Activated T-cell treated with anti-CD3 and anti-CD28 coated beads, Interleukin-2, amount 50 U/mL, for 72 hours (primary cell): ENCODE data around the gene NEURL4. TPM values are rescaled to one million over a fixed set of nuclear protein-coding genes. Genes with fewer than 3 reads are reported as not detected.

Experiments
- ATAC-seq, 2 donors: fragments of 150-1000 bp; cut with Tn5 transposase; replicated peaks in 1 of 2; 2 replicates each; pipeline ENCODE4 v1.10.0; 2021; ENCODE audit warnings: moderate library complexity in 2 of 2, mild to moderate bottlenecking in 1 of 2
- DNase-seq, 2 donors: peaks; one replicate each; pipeline ENCODE4 v3.0.0; 2021 to 2022; ENCODE audit warnings: mixed read lengths in 1 of 2
- H3K27ac Mint-ChIP-seq: one replicate; pipeline ENCODE4 v1.8.0; 2022; ENCODE audit warnings: mild to moderate bottlenecking, moderate library complexity, mixed read lengths
- H3K27me3 Mint-ChIP-seq: one replicate; pipeline ENCODE4 v1.8.0; 2022; ENCODE audit warnings: low read depth, mixed read lengths
- H3K36me3 Mint-ChIP-seq, 2 donors: one replicate each; pipeline ENCODE4 v1.8.0; 2022; ENCODE audit warnings: mixed read lengths in 2 of 2, mild to moderate bottlenecking in 1 of 2; ENCODE audit not compliant: insufficient read depth in 2 of 2
- H3K4me1 Mint-ChIP-seq: one replicate; pipeline ENCODE4 v1.8.0; 2022; ENCODE audit warnings: low read depth, mixed read lengths
- H3K4me3 Mint-ChIP-seq, 2 donors: one replicate each; pipeline ENCODE4 v1.8.0; 2022; ENCODE audit warnings: mild to moderate bottlenecking in 2 of 2, mixed read lengths in 2 of 2, moderate library complexity in 2 of 2
- H3K9me3 Mint-ChIP-seq, 2 donors: one replicate each; pipeline ENCODE4 v1.8.0; 2022; ENCODE audit warnings: mixed read lengths in 2 of 2
- total RNA-seq, 2 donors: library from RNA; stranded (reverse); gene quantifications; one replicate each; pipeline ENCODE4 v1.2.3, GENCODE V29; 2022

The NEURL4 gene
- total RNA-seq, 2 donors from 2014 or later, result 35.7 to 37.6 TPM

DNA sequence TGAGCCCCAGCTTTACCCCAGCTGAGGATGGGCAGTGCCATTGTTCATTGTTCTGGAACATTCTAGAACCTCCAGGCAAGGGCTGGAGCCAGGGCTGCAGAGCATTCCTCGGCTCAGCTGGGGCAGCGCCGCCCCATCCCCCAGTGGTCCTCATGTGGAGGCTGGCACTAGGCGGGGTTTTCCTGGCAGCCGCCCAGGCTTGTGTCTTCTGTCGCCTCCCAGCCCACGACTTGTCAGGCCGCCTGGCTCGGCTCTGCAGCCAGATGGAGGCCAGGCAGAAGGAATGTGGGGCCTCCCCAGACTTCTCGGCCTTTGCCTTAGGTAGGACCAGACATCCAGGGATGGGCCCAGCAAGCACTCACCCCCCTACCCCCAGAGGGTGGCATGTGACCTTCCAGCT is 25.9 kb upstream of the NEURL4 start, which contains the start of gene TMEM95:
TMEM95 (plus strand) TSS at position 104 of the 400 bp plus-strand sequence; CDS start at position 153, 49 bp downstream.
- Mint-ChIP-seq H3K36me3 (peaks cover 2 to 4% of the 10 kb centered on the region in 2 donors), H3K9me3 (no peaks in the 10 kb centered on the region), H3K27ac (peak within 1 kb of the TSS; percentile 70), H3K4me3 (peak within 1 kb of the TSS; percentile 29 to 70), H3K27me3 (peaks cover 6% of the 10 kb centered on the region), H3K4me1 (peaks cover 37% of the 10 kb centered on the region)
- DNase-seq (no peak), ATAC-seq (no peak)

DNA sequence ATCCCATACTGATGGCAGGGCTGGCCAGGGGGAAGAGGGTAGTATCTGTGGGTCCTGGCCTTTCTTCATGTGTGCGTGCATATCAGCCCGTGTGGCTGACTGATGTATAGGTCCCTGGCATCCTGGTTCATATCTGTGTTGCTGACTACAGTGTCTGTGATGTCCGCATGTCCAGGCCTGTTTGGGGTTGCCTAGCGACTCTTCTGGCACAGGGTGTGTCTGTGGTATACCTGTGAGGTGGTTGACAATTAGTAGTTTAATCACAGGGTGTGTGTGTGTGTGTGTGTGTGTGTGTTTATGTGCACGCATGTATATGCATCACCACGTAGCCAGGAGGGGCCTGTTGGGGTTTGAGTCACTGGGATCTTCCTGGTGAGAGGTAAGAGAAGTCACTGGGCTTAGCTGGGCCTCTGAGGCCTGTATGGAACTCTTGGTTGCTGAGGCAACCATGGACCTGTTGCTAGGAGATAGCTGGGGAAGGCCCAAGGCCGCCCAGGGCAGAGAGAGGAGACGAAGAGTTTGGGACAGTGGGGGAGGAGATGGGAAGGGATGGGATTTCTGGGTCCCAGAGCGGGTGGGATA is 25.2 kb upstream of the NEURL4 start:
- DNase-seq (peak; percentile 42 to 50), ATAC-seq (peak; percentile 18 to 35)
- Mint-ChIP-seq H3K27me3 (peaks cover 6% of the 10 kb centered on the region), H3K9me3 (no peaks in the 10 kb centered on the region), H3K27ac (peak overlapping the region; percentile 70), H3K4me1 (peaks cover 44% of the 10 kb centered on the region), H3K4me3 (peak overlapping the region; percentile 29 to 70), H3K36me3 (peaks cover 2 to 4% of the 10 kb centered on the region in 2 donors)

DNA sequence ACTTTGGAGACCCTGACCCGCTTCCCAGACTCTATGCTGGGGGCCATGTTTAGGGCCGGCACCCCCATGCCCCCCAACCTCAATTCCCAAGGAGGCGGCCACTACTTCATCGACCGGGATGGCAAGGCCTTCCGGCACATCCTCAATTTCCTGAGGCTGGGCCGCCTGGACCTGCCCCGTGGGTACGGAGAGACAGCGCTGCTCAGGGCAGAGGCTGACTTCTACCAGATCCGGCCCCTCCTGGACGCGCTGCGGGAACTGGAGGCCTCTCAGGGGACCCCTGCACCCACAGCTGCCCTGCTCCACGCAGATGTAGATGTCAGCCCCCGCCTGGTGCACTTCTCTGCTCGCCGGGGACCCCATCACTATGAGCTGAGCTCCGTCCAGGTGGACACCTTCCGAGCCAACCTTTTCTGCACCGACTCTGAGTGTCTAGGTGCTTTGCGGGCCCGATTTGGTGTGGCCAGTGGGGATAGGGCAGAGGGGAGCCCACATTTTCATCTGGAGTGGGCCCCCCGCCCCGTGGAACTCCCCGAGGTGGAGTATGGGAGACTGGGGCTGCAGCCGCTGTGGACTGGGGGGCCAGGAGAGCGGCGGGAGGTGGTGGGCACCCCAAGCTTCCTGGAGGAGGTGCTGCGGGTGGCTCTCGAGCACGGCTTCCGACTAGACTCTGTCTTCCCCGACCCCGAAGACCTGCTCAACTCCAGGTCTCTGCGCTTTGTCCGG is 23.9 kb upstream of the NEURL4 start:
- DNase-seq (no peak), ATAC-seq (no peak)
- Mint-ChIP-seq H3K4me3 (peak overlapping the region; percentile 84 to 93), H3K9me3 (no peaks in the 10 kb centered on the region), H3K27ac (peak overlapping the region; percentile 94), H3K4me1 (peaks cover 53% of the 10 kb centered on the region), H3K27me3 (peaks cover 6% of the 10 kb centered on the region), H3K36me3 (peaks cover 4 to 5% of the 10 kb centered on the region in 2 donors)

DNA sequence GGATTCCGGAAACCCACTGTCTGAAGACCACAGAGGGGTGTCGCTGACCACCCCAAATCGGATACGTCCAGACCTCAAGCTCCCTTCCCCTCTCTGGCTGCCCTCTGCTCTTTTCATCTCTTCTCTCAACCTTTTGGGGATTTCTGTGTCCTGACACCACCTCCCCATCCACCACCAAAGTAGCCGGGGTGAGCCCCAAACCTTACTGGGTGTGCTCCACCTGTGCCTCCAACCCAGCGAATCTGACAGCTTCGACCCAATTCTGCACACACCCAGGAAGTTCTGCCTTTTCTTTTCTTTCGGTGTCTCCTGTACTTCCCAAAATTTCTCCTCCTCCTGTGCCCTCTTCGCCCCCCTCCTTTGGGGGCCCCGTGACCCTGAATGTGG is 23.4 kb upstream of the NEURL4 start:
- peak overlapping the region; percentile 94 for H3K27ac Mint-ChIP-seq
- DNase-seq (no peak), ATAC-seq (no peak)
- peaks cover 6% of the 10 kb centered on the region for H3K27me3 Mint-ChIP-seq
- H3K9me3 Mint-ChIP-seq, result no peaks in the 10 kb centered on the region
- peaks cover 53% of the 10 kb centered on the region for H3K4me1 Mint-ChIP-seq
- H3K36me3 Mint-ChIP-seq, result peaks cover 4 to 5% of the 10 kb centered on the region in 2 donors
- H3K4me3 Mint-ChIP-seq, result peak overlapping the region; percentile 84 to 93

DNA sequence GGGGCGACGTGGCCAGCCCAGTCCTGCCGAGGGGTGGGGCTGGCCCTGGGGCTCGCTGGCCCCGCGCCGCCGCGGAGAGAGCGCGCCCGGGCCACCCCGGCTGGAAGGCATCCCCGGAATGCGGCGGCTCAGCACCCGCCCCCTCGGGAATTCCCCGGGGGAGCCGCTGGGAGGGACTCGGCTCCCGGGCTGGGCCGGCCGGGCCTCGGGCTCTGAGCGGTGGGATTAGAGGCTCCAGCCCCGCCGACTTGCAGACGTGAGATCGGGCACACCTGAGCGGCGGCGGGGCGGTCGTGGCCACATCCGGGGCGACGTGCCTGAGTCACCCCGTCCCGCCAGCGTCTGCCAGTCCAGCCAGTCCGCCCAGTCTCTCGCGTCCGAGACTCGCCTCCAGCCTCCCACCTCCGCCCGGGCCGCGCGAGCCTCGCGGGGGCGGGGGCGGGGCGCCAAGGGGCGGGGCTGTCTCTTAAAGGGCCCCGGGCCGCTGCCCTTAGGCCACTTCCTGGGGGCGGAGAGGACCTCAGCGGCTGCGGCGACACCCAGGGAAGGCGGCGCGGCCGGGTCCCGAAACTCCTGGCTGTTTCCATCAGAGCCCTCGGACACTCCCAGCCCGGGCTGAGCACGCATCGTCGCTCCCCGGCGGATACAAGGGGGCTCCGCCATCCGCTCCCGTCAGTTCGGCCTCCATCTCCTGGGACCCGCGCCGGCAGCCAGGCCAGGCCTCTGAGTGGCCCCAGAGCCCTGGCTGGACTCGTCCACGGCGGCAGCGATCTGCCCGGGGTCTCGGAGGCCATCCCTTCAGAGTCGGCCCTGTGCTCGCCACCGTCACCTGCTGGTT is 22.7 kb upstream of the NEURL4 start, which contains the start of gene KCTD11:
KCTD11 (plus strand) TSS at position 498 of the 838 bp plus-strand sequence.
- H3K27ac Mint-ChIP-seq, result peak within 1 kb of the TSS; percentile 94
- H3K27me3 Mint-ChIP-seq, result peaks cover 4% of the 10 kb centered on the region
- peaks cover 53% of the 10 kb centered on the region for H3K4me1 Mint-ChIP-seq
- peak within 1 kb of the TSS; percentile 84 to 93 for H3K4me3 Mint-ChIP-seq
- no peaks in the 10 kb centered on the region for H3K9me3 Mint-ChIP-seq
- ATAC-seq, result peak; percentile 73 to 78
- peak; percentile 88 for DNase-seq
- peaks cover 4 to 5% of the 10 kb centered on the region in 2 donors for H3K36me3 Mint-ChIP-seq

DNA sequence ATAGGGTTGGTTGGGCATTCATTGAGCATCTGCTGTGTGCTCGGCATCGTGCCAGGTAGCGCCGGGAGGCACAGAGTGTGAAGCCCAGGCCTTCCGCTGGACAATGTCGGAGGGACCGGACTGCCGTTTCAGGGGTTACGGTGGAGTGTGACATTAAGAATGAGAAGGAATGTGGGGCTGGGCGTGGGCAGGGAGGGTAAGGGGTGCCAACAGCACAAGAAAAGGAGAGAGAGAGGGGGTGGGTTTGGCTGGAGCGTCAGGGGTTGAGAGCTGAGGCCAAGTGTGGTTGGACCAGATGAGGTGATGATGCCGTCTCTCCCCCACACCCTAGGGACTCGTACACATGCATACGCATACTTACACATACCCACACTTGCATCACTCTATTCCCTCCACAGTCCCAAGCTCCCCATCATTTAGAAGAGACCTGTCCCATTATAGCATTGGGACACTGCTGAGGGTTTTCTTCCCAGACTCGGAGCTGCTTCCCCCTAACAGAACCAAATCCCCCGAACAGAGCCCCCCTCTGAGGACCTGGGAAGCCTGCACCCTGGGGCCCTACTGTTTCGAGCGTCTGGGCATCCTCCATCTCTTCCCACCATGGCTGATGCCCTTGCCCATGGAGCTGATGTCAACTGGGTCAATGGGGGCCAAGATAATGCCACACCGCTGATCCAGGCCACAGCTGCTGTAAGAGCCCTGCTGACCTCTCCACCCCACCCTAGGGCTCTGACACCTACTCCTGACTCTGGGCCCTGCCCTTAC is 19.5 kb upstream of the NEURL4 start:
- no peaks in the 10 kb centered on the region for H3K9me3 Mint-ChIP-seq
- H3K27me3 Mint-ChIP-seq, result no peaks in the 10 kb centered on the region
- DNase-seq (no peak), ATAC-seq (no peak)
- H3K27ac Mint-ChIP-seq, result no peak overlapping the region
- H3K4me1 Mint-ChIP-seq, result peaks cover 37% of the 10 kb centered on the region
- H3K4me3 Mint-ChIP-seq, result peak overlapping the region in 1 of 2 donors; percentile 15
- H3K36me3 Mint-ChIP-seq, result peaks cover 4 to 11% of the 10 kb centered on the region in 2 donors

DNA sequence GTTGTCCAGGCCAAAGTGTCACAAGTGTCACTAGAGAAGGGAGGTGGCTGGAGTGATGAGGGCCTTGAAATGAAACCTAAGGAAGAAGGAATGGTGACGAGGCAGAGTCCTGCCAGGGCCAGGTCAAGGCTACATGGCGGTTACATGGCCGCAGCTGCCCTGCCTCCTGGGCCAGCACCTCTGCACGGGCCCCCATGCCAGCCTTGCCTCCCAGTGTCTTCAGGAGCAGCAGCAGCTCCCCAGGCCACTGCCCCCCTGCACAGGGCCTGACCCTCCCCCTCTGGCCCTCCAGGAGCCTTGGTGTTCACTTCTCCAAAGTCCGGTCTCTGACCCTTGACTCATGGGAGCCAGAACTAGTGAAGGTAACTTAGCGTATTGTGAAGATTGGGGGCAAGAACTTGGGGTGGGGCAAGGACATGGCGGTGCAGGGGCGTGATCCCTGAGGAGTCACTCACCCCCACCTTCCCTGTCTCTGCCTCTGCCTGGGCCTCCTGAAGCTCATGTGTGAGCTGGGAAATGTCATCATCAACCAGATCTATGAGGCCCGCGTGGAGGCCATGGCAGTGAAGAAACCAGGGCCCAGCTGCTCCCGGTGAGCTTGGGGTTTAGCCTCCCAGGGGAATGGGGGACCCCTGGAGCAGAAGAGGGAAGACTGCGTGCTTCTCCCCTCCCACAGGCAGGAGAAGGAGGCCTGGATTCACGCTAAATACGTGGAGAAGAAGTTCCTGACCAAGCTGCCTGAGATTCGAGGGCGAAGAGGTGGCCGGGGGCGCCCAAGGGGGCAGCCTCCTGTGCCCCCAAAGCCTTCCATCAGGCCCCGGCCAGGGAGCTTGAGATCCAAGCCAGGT is 18.7 kb upstream of the NEURL4 start:
- peaks cover 34% of the 10 kb centered on the region for H3K4me1 Mint-ChIP-seq
- DNase-seq (no peak), ATAC-seq (no peak)
- H3K27ac Mint-ChIP-seq, result peak overlapping the region; percentile 44
- H3K9me3 Mint-ChIP-seq, result no peaks in the 10 kb centered on the region
- H3K4me3 Mint-ChIP-seq, result no peak overlapping the region
- H3K36me3 Mint-ChIP-seq, result peaks cover 4 to 12% of the 10 kb centered on the region in 2 donors
- H3K27me3 Mint-ChIP-seq, result no peaks in the 10 kb centered on the region

DNA sequence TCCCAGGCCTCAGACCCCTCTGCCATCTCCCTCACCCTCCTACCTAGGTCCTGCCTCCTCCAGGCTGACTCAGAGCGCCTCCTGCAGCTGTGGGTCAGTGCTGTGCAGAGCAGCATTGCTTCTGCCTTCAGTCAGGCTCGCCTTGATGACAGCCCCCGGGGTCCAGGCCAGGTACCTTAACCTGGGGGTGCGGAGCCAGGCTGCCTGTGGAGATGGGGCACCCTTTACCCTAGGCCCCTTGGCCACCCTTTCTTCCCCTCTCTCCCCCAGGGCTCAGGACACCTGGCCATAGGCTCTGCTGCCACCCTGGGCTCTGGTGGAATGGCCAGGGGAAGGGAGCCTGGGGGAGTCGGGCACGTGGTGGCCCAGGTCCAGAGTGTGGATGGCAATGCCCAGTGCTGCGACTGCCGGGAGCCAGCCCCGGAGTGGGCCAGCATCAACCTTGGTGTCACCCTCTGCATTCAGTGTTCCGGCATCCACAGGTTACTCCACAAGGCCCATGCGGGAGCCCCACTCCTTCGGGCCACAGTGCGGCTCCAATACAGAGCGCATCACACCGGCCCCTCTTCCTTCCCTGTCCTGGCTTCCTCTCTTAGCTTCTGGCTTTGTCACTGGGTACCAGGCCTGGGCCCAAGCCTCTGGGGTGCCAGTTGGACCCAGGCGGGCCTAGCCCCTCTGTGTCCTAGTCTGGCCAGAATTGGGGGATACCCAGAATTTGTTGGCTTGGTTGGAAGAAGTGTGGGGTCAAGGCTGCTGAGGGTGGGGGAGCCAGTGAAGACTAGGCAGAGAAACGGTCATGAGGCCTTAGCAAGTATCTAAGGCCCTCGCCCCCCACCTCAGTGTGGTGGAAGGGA is 17.9 kb upstream of the NEURL4 start:
- Mint-ChIP-seq H3K36me3 (peaks cover 3 to 12% of the 10 kb centered on the region in 2 donors), H3K4me1 (peaks cover 28% of the 10 kb centered on the region), H3K27me3 (no peaks in the 10 kb centered on the region), H3K27ac (no peak overlapping the region), H3K4me3 (no peak overlapping the region), H3K9me3 (no peaks in the 10 kb centered on the region)
- DNase-seq, result no peak
- no peak for ATAC-seq

DNA sequence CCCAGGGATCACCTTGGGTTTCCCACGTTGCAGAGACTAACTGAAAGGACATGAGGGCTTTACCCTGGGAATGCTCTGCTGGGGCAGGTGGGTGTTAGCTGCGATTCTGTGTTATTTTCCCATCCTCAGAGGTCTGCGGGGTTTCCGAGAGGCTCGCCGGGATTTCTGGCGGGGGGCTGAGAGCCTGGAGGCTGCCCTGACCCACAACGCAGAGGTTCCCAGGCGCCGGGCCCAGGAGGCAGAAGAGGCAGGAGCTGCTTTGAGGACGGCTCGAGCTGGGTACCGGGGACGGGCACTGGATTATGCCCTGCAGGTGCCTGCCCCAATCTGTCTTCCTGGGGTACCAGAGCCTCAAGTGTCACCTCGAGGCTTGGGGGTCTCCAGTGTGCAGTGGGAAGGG is 14.1 kb upstream of the NEURL4 start:
- Mint-ChIP-seq H3K4me3 (no peak overlapping the region), H3K27me3 (no peaks in the 10 kb centered on the region), H3K4me1 (peaks cover 22% of the 10 kb centered on the region), H3K27ac (no peak overlapping the region), H3K36me3 (peaks cover 9 to 21% of the 10 kb centered on the region in 2 donors), H3K9me3 (no peaks in the 10 kb centered on the region)
- no peak for ATAC-seq
- no peak for DNase-seq

DNA sequence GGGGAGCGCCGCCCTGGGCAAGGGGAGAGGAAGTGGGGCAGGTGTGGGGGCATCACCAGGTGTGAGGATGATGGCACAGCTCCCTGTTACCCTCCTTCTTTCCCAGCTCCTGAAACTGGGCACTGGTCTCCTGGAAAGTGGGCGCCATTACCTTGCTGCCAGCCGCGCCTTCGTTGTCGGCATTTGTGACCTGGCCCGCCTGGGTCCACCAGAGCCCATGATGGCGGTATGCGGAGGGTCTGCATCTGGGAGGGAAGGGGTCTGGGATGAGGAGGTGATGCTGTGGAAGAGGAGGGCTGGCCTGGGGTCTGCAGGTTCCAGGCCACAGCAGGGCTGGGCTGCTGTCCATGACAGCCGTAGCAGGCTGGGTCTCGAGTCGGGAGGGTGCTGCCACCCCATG is 12.7 kb upstream of the NEURL4 start:
- Mint-ChIP-seq H3K4me3 (no peak overlapping the region), H3K27ac (no peak overlapping the region), H3K36me3 (peaks cover 14 to 24% of the 10 kb centered on the region in 2 donors)

DNA sequence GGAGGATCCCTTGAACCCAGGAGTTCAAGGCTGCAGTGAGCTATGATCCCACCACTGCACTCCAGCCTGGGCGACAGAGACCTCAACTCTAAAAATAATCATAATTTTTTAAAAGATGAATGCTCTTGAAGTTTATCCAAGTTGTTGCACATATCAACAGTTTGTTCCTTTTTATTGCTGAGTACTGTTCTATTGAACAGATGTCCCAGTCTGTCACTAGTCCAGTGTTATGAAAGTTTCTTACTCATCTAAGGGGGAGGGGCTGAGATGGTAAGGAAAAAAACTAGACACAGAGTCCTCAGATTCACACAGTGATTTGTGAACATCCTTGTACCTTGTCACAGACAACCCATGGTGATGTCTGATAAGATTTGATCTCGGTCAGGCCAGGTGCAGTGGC is 11.0 kb upstream of the NEURL4 start:
- Mint-ChIP-seq H3K27ac (peak overlapping the region; percentile 80), H3K27me3 (no peaks in the 10 kb centered on the region), H3K36me3 (peaks cover 14 to 19% of the 10 kb centered on the region in 2 donors), H3K9me3 (no peaks in the 10 kb centered on the region), H3K4me3 (peak overlapping the region; percentile 34 to 75), H3K4me1 (peaks cover 39% of the 10 kb centered on the region)
- no peak for DNase-seq
- ATAC-seq, result no peak

More for the DNA sequence above, 12.7 kb upstream of the NEURL4 start:
- ATAC-seq, result no peak
- DNase-seq, result no peak
- peaks cover 32% of the 10 kb centered on the region for H3K4me1 Mint-ChIP-seq
- no peaks in the 10 kb centered on the region for H3K27me3 Mint-ChIP-seq
- H3K9me3 Mint-ChIP-seq, result no peaks in the 10 kb centered on the region
